Stimulated activated naive CD8-positive, alpha-beta T cell treated with anti-CD3 and anti-CD28 coated beads, Interleukin-15, amount 100 ng/mL, for 72 hours (primary cell): ENCODE measurements around the gene EEF1B2.
"Not testable (repeated sequence)": the region's sequence is repeated elsewhere in the genome, so short reads cannot be mapped to it uniquely, and the experiment has no call there.

ENCODE experiments used
- ATAC-seq: fragments of 150-1000 bp; cut with Tn5 transposase; 2 replicates; pipeline ENCODE4 v1.10.0; 2021; ENCODE audit warnings: mild to moderate bottlenecking, moderate library complexity
- DNase-seq, 2 donors: peaks; one replicate each; pipeline ENCODE4 v3.0.0; 2021 to 2022
- H3K27ac Mint-ChIP-seq, 2 donors: one replicate each; pipeline ENCODE4 v1.8.0; 2022; ENCODE audit warnings: mild to moderate bottlenecking in 2 of 2, mixed read lengths in 2 of 2, moderate library complexity in 2 of 2
- H3K27me3 Mint-ChIP-seq: one replicate; pipeline ENCODE4 v1.8.0; 2022; ENCODE audit warnings: mixed read lengths
- H3K4me1 Mint-ChIP-seq: one replicate; pipeline ENCODE4 v1.8.0; 2022; ENCODE audit warnings: mild to moderate bottlenecking, mixed read lengths
- H3K4me3 Mint-ChIP-seq, 2 donors: one replicate each; pipeline ENCODE4 v1.8.0; 2022; ENCODE audit warnings: mild to moderate bottlenecking in 2 of 2, mixed read lengths in 2 of 2, moderate library complexity in 1 of 2
- H3K9me3 Mint-ChIP-seq, 2 donors: one replicate each; pipeline ENCODE4 v1.8.0; 2022; ENCODE audit warnings: mixed read lengths in 2 of 2

Gene EEF1B2

DNA sequence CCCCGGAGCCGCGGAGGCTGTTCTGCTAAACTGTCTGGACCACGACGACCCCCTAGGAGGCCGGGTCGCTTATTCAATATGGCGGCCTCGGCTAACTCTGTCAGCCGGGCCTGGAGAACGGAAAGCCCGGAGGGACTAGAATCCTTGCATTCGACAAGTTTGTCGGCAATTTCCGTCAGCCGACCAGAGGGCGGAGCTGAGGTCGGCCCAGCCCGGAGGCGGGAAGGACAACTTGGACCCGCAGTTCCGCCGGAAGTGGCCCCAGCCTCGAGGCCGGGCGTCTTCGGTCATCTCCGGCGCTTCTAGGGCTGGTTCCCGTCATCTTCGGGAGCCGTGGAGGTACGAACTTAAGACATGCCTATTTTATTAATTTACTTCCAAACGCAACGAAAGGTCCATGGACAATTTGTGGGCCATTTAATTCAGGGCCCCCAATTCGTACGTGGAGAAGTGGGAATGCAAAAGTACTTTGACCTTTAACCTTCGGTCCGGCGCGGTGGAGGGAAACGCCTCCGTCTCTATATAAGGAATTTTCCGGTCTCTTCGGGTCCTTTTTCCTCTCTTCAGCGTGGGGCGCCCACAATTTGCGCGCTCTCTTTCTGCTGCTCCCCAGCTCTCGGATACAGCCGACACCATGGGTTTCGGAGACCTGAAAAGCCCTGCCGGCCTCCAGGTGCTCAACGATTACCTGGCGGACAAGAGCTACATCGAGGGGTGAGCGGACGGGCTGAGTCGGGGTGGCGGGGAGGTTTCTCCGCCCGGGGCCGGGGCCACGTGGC is at the start of gene EEF1B2, which contains the start of gene NDUFS1:
EEF1B2 (plus strand) TSS at position 550 of the 779 bp plus-strand sequence; CDS start at position 635, 85 bp downstream.
NDUFS1 (minus strand) TSS at position 99 of the 779 bp plus-strand sequence. CDS start 5,766 bp downstream, outside the sequence.
- peak; percentile 92 for ATAC-seq
- Mint-ChIP-seq H3K9me3 (no peaks in the 10 kb centered on the region), H3K27ac (peak within 1 kb of the TSS; percentile 99), H3K4me3 (peak within 1 kb of the TSS; percentile 92 to 99), H3K4me1 (peaks cover 46% of the 10 kb centered on the region), H3K27me3 (no peaks in the 10 kb centered on the region)
- DNase-seq = peak; percentile 92 to 97

DNA sequence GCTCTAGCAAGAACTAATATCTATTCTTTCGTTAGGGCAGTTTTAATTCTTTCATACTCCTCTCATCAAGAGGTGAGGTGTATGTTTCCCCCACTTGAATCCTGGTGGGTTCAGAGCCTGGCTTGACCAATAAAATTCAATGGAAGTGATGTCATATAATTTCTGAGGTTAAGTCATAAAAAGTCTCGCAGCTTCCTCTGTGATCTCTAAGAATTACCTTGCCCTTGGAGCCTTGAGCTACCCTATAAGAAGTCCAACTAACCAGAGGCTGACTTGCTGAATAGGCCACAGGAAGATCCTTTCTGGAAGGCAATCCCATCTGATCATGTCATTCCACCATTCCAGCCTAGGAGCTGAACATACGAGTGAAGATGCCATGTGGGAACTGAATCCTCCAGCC is 47.6 kb upstream of the EEF1B2 start:
- no peaks in the 10 kb centered on the region for H3K4me1 Mint-ChIP-seq
- no peak overlapping the region for H3K4me3 Mint-ChIP-seq
- H3K27me3 Mint-ChIP-seq = no peaks in the 10 kb centered on the region
- H3K27ac Mint-ChIP-seq = peak overlapping the region in 1 of 2 donors; percentile 40
- DNase-seq = no peak
- no peak for ATAC-seq
- peaks cover 0 to 7% of the 10 kb centered on the region in 2 donors for H3K9me3 Mint-ChIP-seq

DNA sequence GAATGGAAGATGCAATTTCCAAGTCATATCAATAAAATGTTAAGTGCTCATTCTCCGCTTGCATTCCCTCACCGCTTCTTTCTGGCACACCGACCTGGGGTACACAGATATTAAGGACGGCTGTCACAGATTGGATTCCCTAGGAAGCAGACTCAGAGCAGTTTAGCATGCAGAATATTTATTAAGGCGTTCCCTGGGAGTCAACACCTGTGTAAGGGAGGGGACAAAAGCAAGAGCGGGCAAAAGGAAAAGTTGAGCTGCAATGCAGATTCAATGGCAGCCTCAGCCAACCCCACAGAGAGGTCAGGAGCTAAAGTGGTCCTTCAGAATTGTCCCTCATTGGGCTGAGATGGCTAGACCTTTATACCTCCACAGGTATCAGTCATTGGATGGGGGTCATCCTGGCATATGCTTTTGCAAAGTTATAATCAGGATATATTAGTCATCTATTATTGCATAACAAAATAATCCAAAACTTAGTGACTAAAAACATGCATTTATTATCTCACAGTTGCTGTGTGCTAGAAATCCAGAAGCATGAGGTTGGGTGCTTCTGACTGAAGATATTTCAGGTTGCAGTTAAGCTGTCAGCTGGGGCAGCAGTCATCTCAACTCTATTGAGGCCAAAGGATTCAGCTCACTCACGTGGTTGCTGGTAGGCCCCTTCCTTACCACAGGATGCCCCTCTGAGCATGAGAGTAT is 46.7 kb upstream of the EEF1B2 start:
- DNase-seq (no peak), ATAC-seq (no peak)
- Mint-ChIP-seq H3K4me1 (no peaks in the 10 kb centered on the region), H3K27ac (peak overlapping the region in 1 of 2 donors; percentile 15), H3K4me3 (no peak overlapping the region), H3K27me3 (no peaks in the 10 kb centered on the region), H3K9me3 (peaks cover 0 to 7% of the 10 kb centered on the region in 2 donors)

DNA sequence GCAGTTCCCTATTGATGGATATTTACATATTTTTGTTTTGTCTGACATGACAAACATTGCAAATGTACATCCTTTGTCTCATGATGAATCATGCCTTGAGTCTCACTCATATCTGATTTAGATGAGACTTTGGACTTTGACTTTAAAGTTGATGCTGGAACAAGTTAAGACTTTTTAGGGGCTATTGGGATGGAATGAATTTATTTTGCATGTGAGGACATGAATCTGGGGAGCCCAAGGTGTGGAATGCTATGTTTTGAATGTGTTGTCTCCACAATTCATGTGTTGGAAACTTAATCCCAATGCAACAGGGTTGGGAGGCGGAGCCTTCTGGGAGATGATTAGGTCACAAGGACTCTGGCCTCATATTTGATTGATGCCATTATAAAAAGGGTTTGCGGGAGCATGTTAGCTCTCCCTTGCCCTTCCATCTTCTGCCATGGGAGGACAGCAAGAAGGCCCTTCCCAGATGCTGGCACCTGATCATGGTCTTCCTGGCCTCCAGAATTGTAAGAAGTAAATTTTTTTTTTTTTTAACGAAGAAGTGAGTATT is 44.6 kb upstream of the EEF1B2 start:
- no peak overlapping the region for H3K4me3 Mint-ChIP-seq
- no peak for DNase-seq
- peak overlapping the region in 1 of 2 donors; percentile 42 for H3K27ac Mint-ChIP-seq
- peaks cover 0 to 7% of the 10 kb centered on the region in 2 donors for H3K9me3 Mint-ChIP-seq
- no peak for ATAC-seq
- H3K27me3 Mint-ChIP-seq = no peaks in the 10 kb centered on the region
- H3K4me1 Mint-ChIP-seq = no peaks in the 10 kb centered on the region

DNA sequence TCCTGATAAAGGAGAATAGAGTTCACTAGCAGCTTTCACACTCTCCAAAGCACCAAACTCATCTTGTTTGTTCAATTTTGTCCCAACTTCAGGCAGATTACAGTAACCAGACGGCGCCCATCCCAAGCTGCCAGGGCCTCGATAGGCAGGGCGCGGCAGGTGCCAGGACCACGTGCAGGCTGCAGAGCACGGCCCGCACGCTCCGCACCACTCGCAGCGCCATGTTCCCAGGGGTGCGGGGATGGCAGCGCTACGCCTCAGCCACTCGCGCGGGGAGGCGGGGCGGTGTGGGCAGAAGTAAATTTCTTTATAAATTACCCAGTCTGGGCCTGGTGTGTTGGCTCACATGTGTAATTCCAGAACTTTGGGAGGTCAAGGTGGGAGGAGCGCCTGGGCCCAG is 43.4 kb upstream of the EEF1B2 start:
- DNase-seq (no peak), ATAC-seq (no peak)
- Mint-ChIP-seq H3K27ac (no peak overlapping the region), H3K4me1 (no peaks in the 10 kb centered on the region), H3K4me3 (no peak overlapping the region), H3K9me3 (peaks cover 0 to 7% of the 10 kb centered on the region in 2 donors), H3K27me3 (no peaks in the 10 kb centered on the region)

DNA sequence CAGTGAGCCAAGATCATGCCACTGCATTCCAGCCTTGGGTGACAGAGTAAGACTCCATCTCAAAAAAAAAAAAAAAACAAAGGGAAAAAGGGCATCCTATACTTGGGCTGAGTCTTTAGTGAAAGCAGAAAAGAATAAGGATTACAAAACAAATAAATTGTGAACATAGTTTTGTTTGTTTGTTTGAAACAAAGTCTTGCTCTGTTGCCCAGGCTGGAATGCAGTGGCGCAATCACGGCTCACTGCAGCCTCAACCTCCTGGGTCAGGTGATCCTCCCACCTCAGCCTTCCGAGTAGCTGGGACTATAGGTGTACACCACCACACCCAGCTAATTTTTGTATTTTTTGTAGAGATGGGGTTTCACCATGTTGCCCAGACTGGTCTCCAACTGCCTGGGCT is 37.1 kb upstream of the EEF1B2 start:
- not testable (repeated sequence) for H3K27ac Mint-ChIP-seq, DNase-seq, H3K27me3 Mint-ChIP-seq, ATAC-seq, H3K9me3 Mint-ChIP-seq, H3K4me3 Mint-ChIP-seq, H3K4me1 Mint-ChIP-seq

DNA sequence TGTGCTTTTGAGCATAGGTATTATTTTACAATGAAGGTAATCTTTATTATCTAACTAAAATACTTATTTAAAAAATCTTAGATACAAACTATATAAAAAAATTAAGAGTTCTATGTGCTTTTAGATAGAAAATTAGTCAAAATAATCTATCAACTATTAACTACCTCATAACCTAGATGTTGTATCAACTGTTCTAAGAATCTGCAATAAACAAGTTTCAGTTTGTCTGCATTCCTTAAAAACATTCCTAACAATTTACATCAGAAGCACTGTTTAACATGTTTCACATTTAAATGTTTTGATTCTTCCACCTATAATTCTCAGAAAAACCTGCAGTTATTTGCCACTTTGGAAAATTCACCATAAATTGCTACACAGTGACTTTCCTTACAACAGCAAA is 33.8 kb upstream of the EEF1B2 start:
- no peaks in the 10 kb centered on the region for H3K4me1 Mint-ChIP-seq
- DNase-seq = no peak
- ATAC-seq = no peak
- H3K9me3 Mint-ChIP-seq = no peaks in the 10 kb centered on the region
- no peak overlapping the region for H3K4me3 Mint-ChIP-seq
- no peaks in the 10 kb centered on the region for H3K27me3 Mint-ChIP-seq
- no peak overlapping the region for H3K27ac Mint-ChIP-seq

DNA sequence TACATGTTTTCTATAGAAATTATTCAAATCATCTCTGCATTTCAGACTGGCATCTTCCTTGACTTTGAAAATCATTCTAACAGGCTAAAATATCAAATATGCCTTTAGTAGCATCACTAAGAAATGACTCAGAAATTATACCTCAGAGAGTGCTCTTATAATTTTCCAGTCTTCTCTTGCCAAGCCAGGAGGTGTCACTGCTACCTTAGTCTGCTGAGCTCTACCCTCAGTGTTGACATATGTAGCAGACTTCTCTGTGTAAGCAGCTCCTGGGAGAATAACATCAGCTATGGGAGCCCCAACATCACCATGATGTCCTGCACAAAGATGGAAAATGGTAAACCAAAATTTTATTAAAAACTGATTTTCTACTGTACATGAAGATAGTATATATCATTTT is 32.0 kb upstream of the EEF1B2 start:
- H3K4me1 Mint-ChIP-seq = no peaks in the 10 kb centered on the region
- H3K27me3 Mint-ChIP-seq = no peaks in the 10 kb centered on the region
- ATAC-seq (no peak), DNase-seq (no peak)
- no peak overlapping the region for H3K27ac Mint-ChIP-seq
- H3K4me3 Mint-ChIP-seq = no peak overlapping the region
- H3K9me3 Mint-ChIP-seq = no peaks in the 10 kb centered on the region

DNA sequence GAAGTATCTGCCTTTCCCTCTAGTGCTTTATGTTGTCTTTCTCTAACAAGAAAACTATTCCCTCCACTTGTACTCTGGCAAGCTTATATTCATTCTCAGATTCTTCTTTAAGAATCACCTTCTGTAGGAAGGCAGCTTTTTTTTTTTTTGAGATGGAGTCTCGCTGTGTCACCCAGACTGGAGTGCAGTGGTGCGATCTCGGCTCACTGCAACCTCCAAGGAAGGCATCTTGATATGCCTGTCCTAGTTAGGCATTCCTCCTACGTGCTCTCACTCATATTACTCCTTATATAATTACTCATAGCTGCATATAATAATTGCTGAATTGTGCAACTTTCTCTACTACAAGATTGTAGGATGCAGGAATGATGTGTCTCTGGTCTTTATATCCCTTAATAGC is 16.2 kb upstream of the EEF1B2 start:
- Mint-ChIP-seq H3K4me3 (no peak overlapping the region), H3K27ac (peak overlapping the region in 1 of 2 donors; percentile 7)

DNA sequence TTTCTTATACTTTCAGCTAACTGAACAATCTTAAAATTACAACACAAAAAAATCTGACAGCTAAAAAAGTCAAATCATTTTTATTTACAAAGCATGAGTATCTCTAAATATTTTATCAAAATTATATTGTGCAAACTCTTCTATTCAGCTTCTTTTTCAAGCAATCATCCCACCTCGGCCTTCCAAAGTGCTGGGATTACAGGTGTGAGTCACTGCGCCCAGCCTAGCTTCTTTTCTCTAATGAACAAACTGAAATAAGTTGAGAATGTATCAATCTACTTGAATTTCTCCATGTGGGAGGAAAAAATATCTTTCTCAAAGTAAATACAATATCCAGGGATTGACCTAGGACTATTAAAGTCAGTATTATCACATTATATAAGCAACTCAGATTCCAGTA is 15.3 kb upstream of the EEF1B2 start:
- DNase-seq = no peak
- Mint-ChIP-seq H3K9me3 (no peaks in the 10 kb centered on the region), H3K4me1 (no peaks in the 10 kb centered on the region), H3K27me3 (no peaks in the 10 kb centered on the region), H3K27ac (no peak overlapping the region), H3K4me3 (no peak overlapping the region)
- ATAC-seq = no peak

More for the DNA sequence above, 16.2 kb upstream of the EEF1B2 start:
- no peak for DNase-seq
- no peaks in the 10 kb centered on the region for H3K27me3 Mint-ChIP-seq
- ATAC-seq = no peak
- H3K4me1 Mint-ChIP-seq = no peaks in the 10 kb centered on the region
- no peaks in the 10 kb centered on the region for H3K9me3 Mint-ChIP-seq

DNA sequence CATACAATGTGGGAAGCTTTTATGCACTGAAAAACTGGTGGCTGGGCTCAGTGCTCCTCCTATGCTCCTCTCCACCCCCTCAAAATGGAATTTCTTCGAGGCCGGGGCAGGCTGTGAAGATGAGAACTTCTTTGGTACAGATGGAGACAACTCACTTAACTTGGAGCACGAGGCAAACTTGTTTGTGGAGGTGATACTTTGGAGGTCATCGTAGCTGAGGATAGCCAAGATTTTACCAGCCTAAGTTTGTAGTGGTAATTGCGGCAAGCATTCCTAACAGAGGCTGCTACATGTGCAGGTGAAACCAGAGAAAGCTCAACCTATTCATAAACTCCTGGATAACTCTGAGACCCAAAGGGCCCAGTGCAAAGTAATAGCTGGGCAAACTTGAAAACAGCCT is 14.0 kb upstream of the EEF1B2 start:
- H3K9me3 Mint-ChIP-seq = no peaks in the 10 kb centered on the region
- H3K27me3 Mint-ChIP-seq = no peaks in the 10 kb centered on the region
- peaks cover 1% of the 10 kb centered on the region for H3K4me1 Mint-ChIP-seq
- no peak overlapping the region for H3K4me3 Mint-ChIP-seq
- ATAC-seq (no peak), DNase-seq (no peak)
- no peak overlapping the region for H3K27ac Mint-ChIP-seq

DNA sequence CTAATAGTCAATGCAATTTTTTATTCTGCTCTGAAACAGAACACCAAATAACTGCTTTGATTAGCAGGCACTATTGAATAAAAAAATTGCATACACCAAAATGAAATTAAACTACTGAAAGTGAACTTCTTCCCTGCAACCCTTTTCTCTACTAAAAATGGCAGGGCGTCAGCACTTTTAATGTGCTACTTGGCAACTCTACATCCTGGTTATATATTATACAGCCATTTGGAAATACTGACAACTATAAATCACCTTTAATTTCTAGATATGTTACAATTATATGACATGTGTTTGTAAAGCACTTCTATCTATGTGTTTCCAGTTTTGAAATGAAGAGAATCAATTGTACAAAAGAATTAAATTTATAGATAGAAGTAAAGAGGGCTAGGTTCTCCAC is 10.4 kb upstream of the EEF1B2 start:
- DNase-seq = no peak
- H3K27ac Mint-ChIP-seq = no peak overlapping the region
- H3K4me1 Mint-ChIP-seq = peaks cover 14% of the 10 kb centered on the region
- H3K4me3 Mint-ChIP-seq = no peak overlapping the region
- no peaks in the 10 kb centered on the region for H3K27me3 Mint-ChIP-seq
- no peak for ATAC-seq
- H3K9me3 Mint-ChIP-seq = no peaks in the 10 kb centered on the region

DNA sequence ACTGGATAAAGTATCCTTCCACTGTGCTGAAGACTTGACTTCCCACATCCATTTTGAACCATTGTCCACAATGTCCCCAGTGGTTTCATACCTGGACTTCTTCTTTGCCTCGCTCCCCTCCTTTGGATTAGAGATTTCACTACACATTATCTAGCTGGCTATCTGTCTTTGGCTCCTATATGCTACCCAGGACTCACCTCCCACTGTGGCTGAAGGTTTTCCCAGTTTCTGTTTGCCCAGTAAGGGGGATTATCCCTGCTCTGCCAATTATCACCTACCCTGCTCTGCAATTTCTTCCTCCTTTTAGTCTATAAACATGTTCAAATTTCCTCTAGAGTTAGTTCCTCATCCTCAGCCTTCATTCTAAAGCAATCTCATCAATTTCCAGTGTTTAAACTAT is 9.5 kb upstream of the EEF1B2 start:
- Mint-ChIP-seq H3K27me3 (no peaks in the 10 kb centered on the region), H3K9me3 (no peaks in the 10 kb centered on the region), H3K4me3 (no peak overlapping the region), H3K27ac (peak overlapping the region in 1 of 2 donors; percentile 28), H3K4me1 (peaks cover 15% of the 10 kb centered on the region)
- ATAC-seq (no peak), DNase-seq (no peak)

DNA sequence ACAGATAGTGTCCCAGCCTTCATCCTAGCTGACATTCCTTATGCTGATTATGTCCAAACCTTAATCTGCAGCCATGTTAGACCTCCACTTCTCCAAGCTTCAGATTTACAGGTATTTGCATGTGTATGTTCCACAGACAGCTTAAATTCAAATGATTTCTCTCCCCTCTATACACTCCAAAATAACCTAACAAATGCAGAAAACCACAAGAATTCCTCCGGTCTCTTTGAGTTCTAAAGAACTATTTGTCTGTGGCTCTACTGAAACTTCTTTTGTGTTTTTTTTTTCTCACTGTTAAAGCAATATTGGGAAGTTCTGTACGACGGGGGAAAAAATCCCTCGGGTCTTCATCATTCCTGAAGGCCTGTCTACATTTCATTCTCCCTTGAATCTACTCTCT is 9.1 kb upstream of the EEF1B2 start:
- H3K27me3 Mint-ChIP-seq = no peaks in the 10 kb centered on the region
- ATAC-seq = no peak

DNA sequence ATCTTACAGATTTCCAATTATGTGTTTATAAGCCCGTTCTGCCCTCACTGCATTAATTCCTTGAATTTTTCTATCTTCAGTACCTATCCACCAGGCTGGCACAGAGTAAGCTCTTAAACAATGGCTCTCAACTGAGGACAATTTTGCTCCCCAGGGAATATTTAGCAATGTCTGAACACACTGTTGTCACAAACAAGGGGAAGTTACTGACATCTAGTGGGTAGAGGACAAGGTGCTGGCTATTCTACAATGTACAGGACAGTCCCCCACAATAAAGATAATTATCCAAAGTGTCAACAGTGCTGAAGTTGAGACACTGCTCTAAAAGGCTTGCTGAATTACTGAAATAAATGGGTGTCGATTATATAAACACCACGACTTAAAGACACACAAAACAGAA is 5.5 kb upstream of the EEF1B2 start:
- Mint-ChIP-seq H3K9me3 (no peaks in the 10 kb centered on the region), H3K27me3 (no peaks in the 10 kb centered on the region), H3K4me1 (peaks cover 30% of the 10 kb centered on the region), H3K27ac (peak overlapping the region in 1 of 2 donors; percentile 52), H3K4me3 (no peak overlapping the region)
- ATAC-seq (no peak), DNase-seq (no peak)

More for the DNA sequence above, 9.1 kb upstream of the EEF1B2 start:
- peak overlapping the region in 1 of 2 donors; percentile 16 for H3K27ac Mint-ChIP-seq
- DNase-seq = no peak
- no peak overlapping the region for H3K4me3 Mint-ChIP-seq
- no peaks in the 10 kb centered on the region for H3K9me3 Mint-ChIP-seq
- H3K4me1 Mint-ChIP-seq = peaks cover 15% of the 10 kb centered on the region

DNA sequence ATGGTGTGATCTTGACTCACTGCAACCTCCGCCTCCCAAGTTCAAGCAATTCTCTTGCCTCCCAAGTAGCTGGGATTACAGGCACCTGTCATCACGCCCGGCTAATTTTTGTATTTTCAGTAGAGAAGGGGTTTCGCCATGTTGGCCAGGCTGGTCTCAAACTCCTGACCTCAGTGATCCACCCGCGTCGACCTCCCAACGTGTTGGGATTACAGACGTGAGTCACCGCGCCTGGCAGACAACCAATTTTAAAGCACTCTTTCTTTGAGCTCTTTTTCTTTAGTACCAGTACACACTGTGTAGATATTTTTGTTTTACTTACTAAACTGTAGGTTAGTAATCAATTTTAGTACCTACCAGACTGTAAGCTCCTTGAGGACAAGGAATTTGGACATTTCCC is 2.7 kb upstream of the EEF1B2 start:
- not testable (repeated sequence) for H3K27ac Mint-ChIP-seq, ATAC-seq, H3K27me3 Mint-ChIP-seq, H3K9me3 Mint-ChIP-seq, DNase-seq, H3K4me3 Mint-ChIP-seq
- H3K4me1 Mint-ChIP-seq = peaks cover 35% of the 10 kb centered on the region
